DND-41 (cell line): ENCODE data around the gene SLC12A8.

Source experiments
- CTCF ChIP-seq: IDR thresholded peaks from 2 replicates; pipeline ENCODE4 v1.5.1; 2012; ENCODE audit warnings: borderline replicate concordance, low read length, moderate library complexity, mild to moderate bottlenecking; ENCODE audit not compliant: poor library complexity, severe bottlenecking; ENCODE audit errors: extremely low read depth
- EZH2 ChIP-seq: IDR thresholded peaks from 3 replicates; pipeline ENCODE4 v1.6.1; 2012; ENCODE audit warnings: borderline replicate concordance, low read depth, mild to moderate bottlenecking, moderate library complexity, low read length, inconsistent platforms; ENCODE audit not compliant: severe bottlenecking

DNA sequence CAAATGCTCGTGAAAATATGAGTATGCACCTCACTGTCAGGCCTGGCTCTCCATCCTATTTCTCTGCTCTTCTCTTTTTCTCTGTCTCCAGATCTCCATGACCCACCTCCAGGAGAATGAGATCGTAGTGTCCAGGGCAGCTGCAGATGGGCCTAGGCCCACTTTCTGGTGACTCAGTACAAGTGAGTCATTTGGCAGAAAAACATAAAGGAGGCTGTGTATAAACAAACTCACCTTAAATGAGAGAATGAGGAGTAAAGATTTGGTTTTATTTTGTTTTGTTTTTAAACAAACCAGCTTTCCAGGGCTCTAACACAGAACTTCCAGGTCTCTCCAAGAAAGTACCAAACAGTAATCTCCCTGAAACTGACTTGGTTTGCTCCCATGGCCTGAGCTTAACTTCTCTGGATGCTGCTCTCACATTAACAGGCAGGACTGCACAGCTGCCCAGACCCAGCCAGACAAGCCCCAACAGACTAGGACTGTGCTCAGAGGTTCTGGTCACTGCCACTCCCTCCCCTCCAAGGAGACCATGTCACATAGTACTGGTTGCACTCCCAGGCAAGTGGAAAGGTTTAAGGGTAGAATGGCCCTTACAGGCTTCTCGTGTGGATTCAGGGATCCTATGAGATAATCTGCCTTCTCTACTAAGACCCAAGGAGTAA lies 155.2 kb downstream of the SLC12A8 start:
- TF ChIP-seq CTCF = no peak
- TF ChIP-seq EZH2 = no peak
